ENCODE data around the gene TIMM44.
"Not testable (repeated sequence)": the region's sequence is repeated elsewhere in the genome, so short reads cannot be mapped to it uniquely, and the experiment has no call there.

TIMM44 gene

GRCh38 chr19:7918615-7919421 lies 24.6 kb downstream of the TIMM44 start:
- no peak for DNase-seq
- in situ Hi-C loops (cut with MboI; ENCODE audit: low pct_unique_long_range_greater_than_20kb, low sequenced_read_pairs): no loop called here

GRCh38 chr19:7918062-7918614 lies 25.3 kb downstream of the TIMM44 start:
- in situ Hi-C loops (cut with MboI; ENCODE audit: low pct_unique_long_range_greater_than_20kb, low sequenced_read_pairs); DNase-seq: not testable (repeated sequence)

GRCh38 chr19:7917267-7918061 lies 26.0 kb downstream of the TIMM44 start:
- DNase-seq: peak; percentile 72
- in situ Hi-C loops (cut with MboI; ENCODE audit: low pct_unique_long_range_greater_than_20kb, low sequenced_read_pairs): no loop called here

GRCh38 chr19:7916955-7917266 lies 26.6 kb downstream of the TIMM44 start:
- DNase-seq: no peak
- in situ Hi-C loops (cut with MboI; ENCODE audit: low pct_unique_long_range_greater_than_20kb, low sequenced_read_pairs): no loop called here

- DNase-seq: no peak
- in situ Hi-C loops (cut with MboI; ENCODE audit: low pct_unique_long_range_greater_than_20kb, low sequenced_read_pairs): no loop called here
These were observed 27.1 kb downstream of the TIMM44 start for GRCh38 chr19:7916103-7916954.

GRCh38 chr19:7915250-7916102 lies 28.0 kb downstream of the TIMM44 start:
- in situ Hi-C loops (cut with MboI; ENCODE audit: low pct_unique_long_range_greater_than_20kb, low sequenced_read_pairs): no loop called here
- DNase-seq: no peak

GRCh38 chr19:7914598-7915045 lies 28.8 kb downstream of the TIMM44 start, which contains the start of gene TGFBR3L:
TSS of gene TGFBR3L (plus strand) at chr19:7914830.
- no peak for DNase-seq
- in situ Hi-C loops (cut with MboI; ENCODE audit: low pct_unique_long_range_greater_than_20kb, low sequenced_read_pairs): no loop called here

GRCh38 chr19:7914099-7914498 lies 29.4 kb downstream of the TIMM44 start:
- DNase-seq: no peak
- in situ Hi-C loops (cut with MboI; ENCODE audit: low pct_unique_long_range_greater_than_20kb, low sequenced_read_pairs): no loop called here

- no peak for DNase-seq
- in situ Hi-C loops (cut with MboI; ENCODE audit: low pct_unique_long_range_greater_than_20kb, low sequenced_read_pairs): no loop called here
These were observed 29.8 kb downstream of the TIMM44 start for GRCh38 chr19:7913652-7914051.

- in situ Hi-C loops (cut with MboI; ENCODE audit: low pct_unique_long_range_greater_than_20kb, low sequenced_read_pairs): no loop called here
- DNase-seq: no peak
These were observed 30.5 kb downstream of the TIMM44 start for GRCh38 chr19:7912697-7913564.

GRCh38 chr19:7912144-7912696 lies 31.2 kb downstream of the TIMM44 start:
- DNase-seq: no peak

GRCh38 chr19:7911508-7912143 lies 31.8 kb downstream of the TIMM44 start:
- no peak for DNase-seq
- in situ Hi-C loops (cut with MboI; ENCODE audit: low pct_unique_long_range_greater_than_20kb, low sequenced_read_pairs): no loop called here

More at GRCh38 chr19:7912144-7912696, 31.2 kb downstream of the TIMM44 start:
- in situ Hi-C loops (cut with MboI; ENCODE audit: low pct_unique_long_range_greater_than_20kb, low sequenced_read_pairs): no loop called here

- no peak for DNase-seq
- in situ Hi-C loops (cut with MboI; ENCODE audit: low pct_unique_long_range_greater_than_20kb, low sequenced_read_pairs): no loop called here
These were observed 32.9 kb downstream of the TIMM44 start for GRCh38 chr19:7910321-7911161.

GRCh38 chr19:7909471-7910067 lies 33.9 kb downstream of the TIMM44 start:
- DNase-seq: no peak
- in situ Hi-C loops (cut with MboI; ENCODE audit: low pct_unique_long_range_greater_than_20kb, low sequenced_read_pairs): no loop called here

- in situ Hi-C loops (cut with MboI; ENCODE audit: low pct_unique_long_range_greater_than_20kb, low sequenced_read_pairs): no loop called here
- no peak for DNase-seq
These were observed 34.6 kb downstream of the TIMM44 start for GRCh38 chr19:7908742-7909461.

Measured in KBM-7 (cell line).